Measurements from ENCODE around the gene FAXC. TPM values are rescaled to one million over a fixed set of nuclear protein-coding genes. Genes with fewer than 3 reads are reported as not detected.
A peak's percentile ranks its signal among the peaks of the same experiment; 100 is the strongest.

The FAXC gene
- total and polyA plus RNA-seq, 2 of the 13 experiments (the other 11 are each of a cell fraction or from before 2014, with no cell fraction given), result 0.11 to 0.63 TPM

DNA sequence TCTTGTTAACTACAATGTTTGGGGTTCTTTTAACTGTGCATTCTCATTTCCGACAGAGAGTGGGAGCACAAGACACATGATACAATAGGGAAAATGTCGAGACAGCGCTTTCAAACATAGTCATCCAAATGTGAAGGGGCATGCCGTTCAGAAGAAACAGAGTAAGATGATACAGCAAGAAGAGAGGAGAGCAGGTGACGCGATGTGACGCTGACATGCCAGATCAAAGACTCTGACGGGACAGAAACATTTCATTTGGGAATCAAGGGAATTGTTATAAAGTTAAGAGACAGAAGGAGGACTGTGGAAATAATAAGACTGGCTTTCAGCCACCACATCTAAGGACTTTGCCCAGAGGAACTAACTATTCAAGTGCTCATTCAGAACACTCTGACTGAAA, 117.4 kb downstream of the FAXC start:
- in situ Hi-C loops (cut with HindIII; ENCODE audit: extremely low pct_ligation_motif_present, low pct_unique_long_range_greater_than_20kb), result no loop called here
- BruUV-seq (replicated peaks), result no TSS peak
- ChIA-PET CTCF (ENCODE audit: low intra/inter-chr PET ratio, low total read pairs) (no interaction called here), POLR2A (no interaction called here)
- Histone ChIP-seq H2AFZ (ENCODE audit: low read length) (no peak overlapping the region), H4K20me1 (ENCODE audit: insufficient read depth, low read length) (no peaks in the 10 kb centered on the region), H3K36me3 (replicated peaks in 1 of 2; ENCODE audit: control insufficient read depth in 1 of 2, insufficient read depth in 2 of 2, low read length in 2 of 2) (no peaks in the 10 kb centered on the region), H3K9ac (ENCODE audit: insufficient read depth, low read depth, low read length) (no peak overlapping the region), H3K9me3 (ENCODE audit: low read length) (no peaks in the 10 kb centered on the region), H3K4me3 (replicated peaks in 1 of 3; ENCODE audit: insufficient read depth in 1 of 3, low read depth in 2 of 3, low read length in 3 of 3) (no peak overlapping the region), H3K79me2 (ENCODE audit: insufficient read depth, low read length) (no peaks in the 10 kb centered on the region), H3K4me1 (ENCODE audit: insufficient read depth, low read length) (no peaks in the 10 kb centered on the region), H3K4me2 (ENCODE audit: low read depth, low read length) (no peak overlapping the region), H3K27me3 (ENCODE audit: control insufficient read depth in 1 of 2, insufficient read depth in 2 of 2, low read length in 2 of 2) (peaks cover 0 to 8% of the 10 kb centered on the region in 2 experiments; a peak in 2 of 5 replicates), H3K27ac (ENCODE audit: extremely low read length, insufficient read depth, low read length) (no peak overlapping the region)
- ATAC-seq, result no peak
- intact Hi-C loops (cut with micrococcal nuclease; ENCODE audit: unreplicated experiment), result no loop called here
- WGBS (ENCODE audit: low lambda C conversion rate), result 13% methylated on average over 8 of the region's 8 CpGs
- peak; percentile 34 for TF ChIP-seq CREB1 (IDR thresholded peaks at IDR 0.05)
- TF ChIP-seq CREB1 (CRISPR knock-in tag; IDR thresholded peaks at IDR 0.05), result no peak
- no peak for TF ChIP-seq NFE2 (CRISPR knock-in tag; IDR thresholded peaks at IDR 0.05)
- FAIRE-seq, result no peak
- DNase-seq (ENCODE audit: low spot score), result no peak

DNA sequence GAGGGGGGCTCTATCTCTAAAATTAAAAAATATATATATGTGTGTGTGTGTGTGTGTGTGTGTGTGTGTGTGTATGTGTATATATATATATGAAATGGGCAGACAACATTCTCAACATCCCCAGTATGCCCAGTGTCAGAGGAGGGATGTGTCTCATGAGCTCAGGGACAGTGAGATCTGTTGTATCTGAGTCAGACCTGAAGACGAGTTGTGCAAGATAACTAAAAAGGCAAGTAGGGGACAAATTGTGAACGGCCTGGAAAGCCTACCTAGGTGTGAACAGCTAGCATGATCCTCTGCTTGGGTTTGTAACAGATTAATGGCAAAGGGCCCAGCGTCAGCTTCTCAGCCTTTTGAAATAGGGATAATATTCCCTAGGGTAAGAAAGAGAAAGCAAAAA, 124.3 kb downstream of the FAXC start:
- Histone ChIP-seq H3K9me3 (ENCODE audit: low read length) (no peaks in the 10 kb centered on the region), H3K4me2 (ENCODE audit: low read depth, low read length) (no peak overlapping the region), H3K27ac (ENCODE audit: extremely low read length, insufficient read depth, low read length) (no peak overlapping the region), H3K9ac (ENCODE audit: insufficient read depth, low read depth, low read length) (no peak overlapping the region), H3K36me3 (replicated peaks in 1 of 2; ENCODE audit: control insufficient read depth in 1 of 2, insufficient read depth in 2 of 2, low read length in 2 of 2) (no peaks in the 10 kb centered on the region), H4K20me1 (ENCODE audit: insufficient read depth, low read length) (no peaks in the 10 kb centered on the region), H3K27me3 (ENCODE audit: control insufficient read depth in 1 of 2, insufficient read depth in 2 of 2, low read length in 2 of 2) (no peaks in the 10 kb centered on the region), H3K4me1 (ENCODE audit: insufficient read depth, low read length) (no peaks in the 10 kb centered on the region), H3K4me3 (replicated peaks in 1 of 3; ENCODE audit: insufficient read depth in 1 of 3, low read depth in 2 of 3, low read length in 3 of 3) (no peak overlapping the region), H2AFZ (ENCODE audit: low read length) (no peak overlapping the region), H3K79me2 (ENCODE audit: insufficient read depth, low read length) (no peaks in the 10 kb centered on the region)
- ATAC-seq (no peak), FAIRE-seq (no peak), DNase-seq (ENCODE audit: low spot score) (no peak)
- no TSS peak for BruUV-seq (replicated peaks)
- CTCF ChIA-PET (ENCODE audit: low intra/inter-chr PET ratio, low total read pairs), result no interaction called here
- POLR2A ChIA-PET, result no interaction called here
- intact Hi-C loops (cut with micrococcal nuclease; ENCODE audit: unreplicated experiment), result no loop called here
- in situ Hi-C loops (cut with HindIII; ENCODE audit: extremely low pct_ligation_motif_present, low pct_unique_long_range_greater_than_20kb), result no loop called here
- WGBS (ENCODE audit: low lambda C conversion rate), result 0% methylated on average over 3 of the region's 3 CpGs
- TF ChIP-seq, protein P1, sequence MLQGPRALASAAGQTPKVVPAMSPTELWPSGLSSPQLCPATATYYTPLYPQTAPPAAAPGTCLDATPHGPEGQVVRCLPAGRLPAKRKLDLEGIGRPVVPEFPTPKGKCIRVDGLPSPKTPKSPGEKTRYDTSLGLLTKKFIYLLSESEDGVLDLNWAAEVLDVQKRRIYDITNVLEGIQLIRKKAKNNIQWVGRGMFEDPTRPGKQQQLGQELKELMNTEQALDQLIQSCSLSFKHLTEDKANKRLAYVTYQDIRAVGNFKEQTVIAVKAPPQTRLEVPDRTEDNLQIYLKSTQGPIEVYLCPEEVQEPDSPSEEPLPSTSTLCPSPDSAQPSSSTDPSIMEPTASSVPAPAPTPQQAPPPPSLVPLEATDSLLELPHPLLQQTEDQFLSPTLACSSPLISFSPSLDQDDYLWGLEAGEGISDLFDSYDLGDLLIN (CRISPR knock-in tag; IDR thresholded peaks at IDR 0.05; ENCODE audit: borderline replicate concordance), result no peak
- TF ChIP-seq, protein P2, sequence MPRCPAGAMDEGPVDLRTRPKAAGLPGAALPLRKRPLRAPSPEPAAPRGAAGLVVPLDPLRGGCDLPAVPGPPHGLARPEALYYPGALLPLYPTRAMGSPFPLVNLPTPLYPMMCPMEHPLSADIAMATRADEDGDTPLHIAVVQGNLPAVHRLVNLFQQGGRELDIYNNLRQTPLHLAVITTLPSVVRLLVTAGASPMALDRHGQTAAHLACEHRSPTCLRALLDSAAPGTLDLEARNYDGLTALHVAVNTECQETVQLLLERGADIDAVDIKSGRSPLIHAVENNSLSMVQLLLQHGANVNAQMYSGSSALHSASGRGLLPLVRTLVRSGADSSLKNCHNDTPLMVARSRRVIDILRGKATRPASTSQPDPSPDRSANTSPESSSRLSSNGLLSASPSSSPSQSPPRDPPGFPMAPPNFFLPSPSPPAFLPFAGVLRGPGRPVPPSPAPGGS (CRISPR knock-in tag; IDR thresholded peaks at IDR 0.05), result no peak
- TF ChIP-seq ZNF747 (CRISPR knock-in tag; IDR thresholded peaks at IDR 0.05; ENCODE audit: borderline replicate concordance) (no peak), ZNF549 (CRISPR knock-in tag; IDR thresholded peaks at IDR 0.05) (no peak), ZNF543 (CRISPR knock-in tag; IDR thresholded peaks at IDR 0.05) (no peak), STAG1 (CRISPR knock-in tag; IDR thresholded peaks at IDR 0.05) (no peak), HDAC2 (CRISPR knock-in tag; IDR thresholded peaks at IDR 0.05) (no peak), RXRB (CRISPR knock-in tag; IDR thresholded peaks at IDR 0.05; ENCODE audit: borderline replicate concordance) (no peak), KDM6A (CRISPR knock-in tag; IDR thresholded peaks at IDR 0.05; ENCODE audit: low read depth) (no peak), SRY (CRISPR knock-in tag; IDR thresholded peaks at IDR 0.05) (no peak), ZNF3 (CRISPR knock-in tag; IDR thresholded peaks at IDR 0.05) (no peak), KLF6 (CRISPR knock-in tag; IDR thresholded peaks at IDR 0.05) (no peak), ZNF629 (CRISPR knock-in tag; conservative IDR thresholded peaks at IDR 0.05) (no peak), ELF4 (CRISPR knock-in tag; IDR thresholded peaks at IDR 0.05; ENCODE audit: borderline replicate concordance) (no peak), ZBTB8A (CRISPR knock-in tag; IDR thresholded peaks at IDR 0.05; ENCODE audit: borderline replicate concordance, low read depth) (no peak)
- TF ChIP-seq, protein P3, sequence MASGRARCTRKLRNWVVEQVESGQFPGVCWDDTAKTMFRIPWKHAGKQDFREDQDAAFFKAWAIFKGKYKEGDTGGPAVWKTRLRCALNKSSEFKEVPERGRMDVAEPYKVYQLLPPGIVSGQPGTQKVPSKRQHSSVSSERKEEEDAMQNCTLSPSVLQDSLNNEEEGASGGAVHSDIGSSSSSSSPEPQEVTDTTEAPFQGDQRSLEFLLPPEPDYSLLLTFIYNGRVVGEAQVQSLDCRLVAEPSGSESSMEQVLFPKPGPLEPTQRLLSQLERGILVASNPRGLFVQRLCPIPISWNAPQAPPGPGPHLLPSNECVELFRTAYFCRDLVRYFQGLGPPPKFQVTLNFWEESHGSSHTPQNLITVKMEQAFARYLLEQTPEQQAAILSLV (CRISPR knock-in tag; IDR thresholded peaks at IDR 0.05; ENCODE audit: borderline replicate concordance), result no peak
